Measurements from ENCODE around the gene CCDC12.

DNA sequence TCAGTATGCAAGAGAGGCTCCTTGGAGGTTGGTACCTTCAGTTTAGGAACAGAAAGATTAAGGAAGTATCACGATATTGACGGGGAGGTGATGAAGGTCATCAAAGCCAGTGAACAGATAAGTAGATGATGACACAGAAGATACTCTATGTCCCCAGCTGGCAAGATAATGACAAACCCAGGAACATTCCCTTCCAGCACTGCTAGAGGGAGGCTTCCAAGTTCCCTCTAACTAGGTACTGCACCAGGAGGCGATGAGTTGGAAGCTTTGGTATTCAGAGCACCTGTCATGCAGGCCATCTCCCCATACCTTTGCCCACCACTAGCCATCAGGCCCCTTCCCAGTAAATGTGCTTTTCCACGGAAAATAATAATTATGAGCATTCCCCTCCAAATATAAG, 43.8 kb upstream of the CCDC12 start:
- TF ChIP-seq CTCF (IDR thresholded peaks at IDR 0.05; ENCODE audit: insufficient read depth, low read length, poor library complexity, severe bottlenecking) (no peak), EZH2phosphoT487 (conservative IDR thresholded peaks at IDR 0.05; ENCODE audit: low read length) (no peak)

Data from SU-DHL-6 (cell line).